Measurements from ENCODE around the gene OR4C45.

- TF ChIP-seq EZH2 (IDR thresholded peaks at IDR 0.05; ENCODE audit: low read length, unreplicated experiment): no peak
- TF ChIP-seq EZH2phosphoT487 (IDR thresholded peaks at IDR 0.05; ENCODE audit: borderline replicate concordance, low read length): no peak
These were observed 39.0 kb downstream of the OR4C45 start for GRCh38 chr11:50071584-50072225.

All from PC-3 (cell line).